NCI-H345 (cell line): ENCODE results near the gene MIGA1.
A peak's percentile ranks its signal among the peaks of the same experiment; 100 is the strongest.

Experiments
- DNase-seq: peaks from one replicate; lab custom pipeline; 2025; lab: John Stamatoyannopoulos, UW

MIGA1 gene

GRCh38 chr1:77847621-77848080 is 68.2 kb downstream of the MIGA1 start:
- DNase-seq: no peak

GRCh38 chr1:77850082-77850481 is 70.6 kb downstream of the MIGA1 start:
- DNase-seq: no peak

GRCh38 chr1:77857552-77857951 is 78.1 kb downstream of the MIGA1 start:
- no peak for DNase-seq

GRCh38 chr1:77858725-77859124 is 79.3 kb downstream of the MIGA1 start:
- no peak for DNase-seq

- DNase-seq: no peak
These were observed 79.8 kb downstream of the MIGA1 start for GRCh38 chr1:77859248-77859647.

GRCh38 chr1:77866296-77866695 is 86.8 kb downstream of the MIGA1 start:
- no peak for DNase-seq

- DNase-seq: no peak
These were observed 93.2 kb downstream of the MIGA1 start for GRCh38 chr1:77872645-77873044.

GRCh38 chr1:77873461-77873860 is 94.0 kb downstream of the MIGA1 start:
- no peak for DNase-seq

GRCh38 chr1:77874804-77875445 is 95.5 kb downstream of the MIGA1 start:
- no peak for DNase-seq

GRCh38 chr1:77876884-77877283 is 97.4 kb downstream of the MIGA1 start:
- DNase-seq: no peak

GRCh38 chr1:77881061-77881460 is 101.6 kb downstream of the MIGA1 start:
- no peak for DNase-seq

GRCh38 chr1:77882411-77882810 is 103.0 kb downstream of the MIGA1 start:
- no peak for DNase-seq

GRCh38 chr1:77888081-77888780 is 108.8 kb downstream of the MIGA1 start, which contains the start of gene NEXN:
NEXN (plus strand) TSS chr1:77888624; CDS start chr1:77916107, 27,483 bp downstream.
- DNase-seq: peak; percentile 29

- peak; percentile 29 for DNase-seq
These were observed 109.6 kb downstream of the MIGA1 start for GRCh38 chr1:77888781-77889642.

GRCh38 chr1:77889671-77890070 is 110.2 kb downstream of the MIGA1 start:
- no peak for DNase-seq

- no peak for DNase-seq
These were observed 111.8 kb downstream of the MIGA1 start for GRCh38 chr1:77891200-77891599.

- no peak for DNase-seq
These were observed 120.3 kb downstream of the MIGA1 start for GRCh38 chr1:77899647-77900320.

GRCh38 chr1:77900687-77901293 is 121.3 kb downstream of the MIGA1 start:
- DNase-seq: peak; percentile 36

GRCh38 chr1:77905603-77906002 is 126.2 kb downstream of the MIGA1 start:
- DNase-seq: no peak

GRCh38 chr1:77906019-77906545 is 126.6 kb downstream of the MIGA1 start:
- DNase-seq: no peak

GRCh38 chr1:77906624-77907023 is 127.2 kb downstream of the MIGA1 start:
- no peak for DNase-seq
